OCI-LY7 (cell line): ENCODE measurements around the gene MYO1B. TPM values are rescaled to one million over a fixed set of nuclear protein-coding genes. Genes with fewer than 3 reads are reported as not detected.

ENCODE experiments used
- BruUV-seq: library from RNA; stranded (reverse); fragments of 400-500 nt; replicated peaks from 2 replicates; lab custom pipeline; 2021; lab: Mats Ljungman, UMichigan
- CTCF ChIA-PET: fragments of 300-600 bp; sonication (Branson Sonifier 250); formaldehyde crosslinking; loops from one replicate; lab custom pipeline; 2022; ENCODE audit warnings: antibody characterized with exemption; ENCODE audit not compliant: unreplicated experiment; lab: Charles Lee
- POLR2A ChIA-PET: fragments of 300-600 bp; sonication (Branson Sonifier 250); formaldehyde crosslinking; loops from one replicate; lab custom pipeline; 2022; ENCODE audit warnings: antibody characterized with exemption; lab: Charles Lee
- DNase-seq: peaks from one replicate; pipeline ENCODE4 v3.0.0-alpha.2; 2015; ENCODE audit warnings: low spot score
- H2AFZ ChIP-seq: fragments of 200-600 bp; sonication (generic), shearing (Covaris generic); 2 replicates; pipeline ENCODE4 v1.6.1; 2014; ENCODE audit warnings: mild to moderate bottlenecking, antibody characterized with exemption, low read length, moderate library complexity
- H3K27ac ChIP-seq: fragments of 200-600 bp; sonication (generic); 2 replicates; pipeline ENCODE4 v1.5.1; 2014; ENCODE audit warnings: mixed run types, low read depth, mild to moderate bottlenecking, moderate library complexity, low read length, inconsistent platforms; ENCODE audit not compliant: poor library complexity, severe bottlenecking
- H3K36me3 ChIP-seq: fragments of 200-600 bp; sonication (generic); 2 replicates; pipeline ENCODE4 v1.6.1; 2014; ENCODE audit warnings: mild to moderate bottlenecking, antibody characterized with exemption, low read length, moderate library complexity, mixed read lengths; ENCODE audit not compliant: insufficient read depth
- H3K4me1 ChIP-seq: fragments of 200-600 bp; sonication (generic); 2 replicates; pipeline ENCODE4 v1.5.1; 2014; ENCODE audit warnings: mild to moderate bottlenecking, low read length; ENCODE audit not compliant: insufficient read depth, poor library complexity, severe bottlenecking
- H3K4me2 ChIP-seq: fragments of 200-600 bp; sonication (generic); 2 replicates; pipeline ENCODE4 v1.6.1; 2014; ENCODE audit warnings: mild to moderate bottlenecking, low read length
- H3K4me3 ChIP-seq: fragments of 200-600 bp; sonication (generic); 2 replicates; pipeline ENCODE4 v1.5.1; 2014; ENCODE audit warnings: mild to moderate bottlenecking, low read depth, low read length; ENCODE audit not compliant: poor library complexity, severe bottlenecking
- H3K79me2 ChIP-seq: fragments of 200-600 bp; sonication (generic); 2 replicates; pipeline ENCODE4 v1.6.1; 2016; ENCODE audit warnings: low read depth, mild to moderate bottlenecking, low read length, moderate library complexity, mixed read lengths; ENCODE audit not compliant: insufficient read depth
- H3K9me2 ChIP-seq: fragments of 200-600 bp; sonication (generic); 2 replicates; pipeline ENCODE4 v1.6.1; 2016; ENCODE audit warnings: mild to moderate bottlenecking, low read length, mixed read lengths; ENCODE audit not compliant: insufficient read depth
- H3K9me3 ChIP-seq: fragments of 200-600 bp; sonication (generic); 2 replicates; pipeline ENCODE4 v1.6.1; 2014; ENCODE audit warnings: mild to moderate bottlenecking, mixed run types, low read length, mixed read lengths
- H4K20me1 ChIP-seq: fragments of 200-600 bp; sonication (generic); 2 replicates; pipeline ENCODE4 v1.6.1; 2014; ENCODE audit warnings: mild to moderate bottlenecking, antibody characterized with exemption, low read length, moderate library complexity, mixed read lengths; ENCODE audit not compliant: insufficient read depth
- CTCF ChIP-seq: fragments of 200-600 bp; sonication (generic); conservative IDR thresholded peaks from 2 replicates; pipeline ENCODE4 v1.5.1; 2014; ENCODE audit warnings: mild to moderate bottlenecking, antibody characterized with exemption, low read length, moderate library complexity, mixed read lengths
- EZH2phosphoT487 ChIP-seq: fragments of 200-600 bp; sonication (generic); IDR thresholded peaks from 2 replicates; pipeline ENCODE4 v1.6.1; 2018; ENCODE audit warnings: low read depth, borderline replicate concordance, mild to moderate bottlenecking, mixed run types, antibody characterized with exemption, low read length, moderate library complexity, mixed read lengths
- intact Hi-C: fragments of 100-400 bp; cut with micrococcal nuclease; formaldehyde crosslinking; loops from one replicate; pipeline ENCODE4 v1.10.0; 2022; ENCODE audit not compliant: unreplicated experiment
- total RNA-seq, 2 experiments: library from RNA; depleted of rRNA in 1 of 2; stranded (reverse); fragments of >200 nt in 1 of 2; shearing (Covaris generic) in 1 of 2; gene quantifications; 2 replicates each; pipeline ENCODE4 v1.2.3, GENCODE V29; 2014 to 2022

MYO1B gene
- total RNA-seq, 2 experiments from 2014 or later = not detected

- H3K9me3 ChIP-seq = no peaks in the 10 kb centered on the region
- H3K36me3 ChIP-seq = no peaks in the 10 kb centered on the region
- TF ChIP-seq CTCF (no peak), EZH2phosphoT487 (no peak)
- intact Hi-C loops = no loop called here
- no peak overlapping the region for H3K4me3 ChIP-seq
- ChIA-PET CTCF (no interaction called here), POLR2A (no interaction called here)
- no peaks in the 10 kb centered on the region for H4K20me1 ChIP-seq
- DNase-seq = no peak
- no peak overlapping the region for H2AFZ ChIP-seq
- no peaks in the 10 kb centered on the region for H3K79me2 ChIP-seq
- no peak overlapping the region for H3K27ac ChIP-seq
- no peak overlapping the region for H3K4me2 ChIP-seq
- no TSS peak for BruUV-seq
- no peaks in the 10 kb centered on the region for H3K9me2 ChIP-seq
- no peaks in the 10 kb centered on the region for H3K4me1 ChIP-seq
Measured at GRCh38 chr2:191374366-191374765, 129.2 kb downstream of the MYO1B start.

- H3K4me3 ChIP-seq = no peak overlapping the region
- no peaks in the 10 kb centered on the region for H3K9me3 ChIP-seq
- H3K79me2 ChIP-seq = no peaks in the 10 kb centered on the region
- DNase-seq = no peak
- no peak overlapping the region for H3K4me2 ChIP-seq
- H3K27ac ChIP-seq = no peak overlapping the region
- H2AFZ ChIP-seq = no peak overlapping the region
- H3K4me1 ChIP-seq = no peaks in the 10 kb centered on the region
- H3K9me2 ChIP-seq = no peaks in the 10 kb centered on the region
- ChIA-PET POLR2A (interaction anchor here (1.2 to 1.6 kb wide), 2 partner anchors 9 to 116 kb away, joined by 3 to 4 read pairs; no protein-coding TSS in a partner anchor), CTCF (no interaction called here)
- BruUV-seq = no TSS peak
- no peak for TF ChIP-seq CTCF
- no peak for TF ChIP-seq EZH2phosphoT487
- intact Hi-C loops = no loop called here
- H3K36me3 ChIP-seq = no peaks in the 10 kb centered on the region
- no peaks in the 10 kb centered on the region for H4K20me1 ChIP-seq
Measured at GRCh38 chr2:191374939-191375338, 129.7 kb downstream of the MYO1B start.

- ChIA-PET CTCF (no interaction called here), POLR2A (no interaction called here)
- TF ChIP-seq CTCF (no peak), EZH2phosphoT487 (no peak)
- Histone ChIP-seq H3K4me2 (no peak overlapping the region), H3K79me2 (no peaks in the 10 kb centered on the region), H3K4me1 (no peaks in the 10 kb centered on the region), H4K20me1 (no peaks in the 10 kb centered on the region), H3K4me3 (no peak overlapping the region), H2AFZ (no peak overlapping the region), H3K9me3 (no peaks in the 10 kb centered on the region), H3K27ac (no peak overlapping the region), H3K36me3 (no peaks in the 10 kb centered on the region), H3K9me2 (no peaks in the 10 kb centered on the region)
- BruUV-seq = no TSS peak
- intact Hi-C loops = no loop called here
- no peak for DNase-seq
Measured at GRCh38 chr2:191376981-191377629, 131.9 kb downstream of the MYO1B start.
